ENCODE measurements around the gene DNAJC18. TPM values are rescaled to one million over a fixed set of nuclear protein-coding genes. Genes with fewer than 3 reads are reported as not detected.

DNAJC18 gene
- total RNA-seq, 2 donors from 2014 or later, result 7.3 to 11.5 TPM

DNA sequence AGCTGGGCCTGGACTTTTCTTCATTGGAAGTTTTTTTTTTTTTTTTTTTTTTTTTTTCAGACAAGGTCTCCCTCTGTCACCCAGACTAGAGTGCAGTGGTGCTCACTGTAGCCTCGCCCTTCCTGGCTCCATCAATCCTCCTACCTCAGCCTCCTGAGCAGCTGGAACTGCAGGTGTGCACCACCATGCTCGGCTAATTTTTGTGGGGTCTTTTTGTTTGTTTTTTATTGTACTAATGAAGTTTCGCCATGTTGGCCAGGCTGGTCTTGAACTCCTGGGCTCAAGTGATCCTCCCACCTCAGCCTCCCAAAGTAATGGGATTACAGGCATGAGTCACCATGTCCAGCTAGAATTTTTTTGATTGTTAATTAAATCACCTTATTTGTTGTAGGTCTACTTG, 3.6 kb downstream of the DNAJC18 start:
- no peak overlapping the region for H3K4me3 ChIP-seq
- 96% methylated on average over 3 of the region's 3 CpGs for WGBS
- intact Hi-C loops (cut with DNase I), result no loop called here
- DNase-seq (ENCODE audit: low spot score), result no peak
- no peaks in the 10 kb centered on the region for H3K36me3 ChIP-seq
- H3K9me3 ChIP-seq, result no peaks in the 10 kb centered on the region
- no peak overlapping the region for H3K27ac ChIP-seq
- H3K27me3 ChIP-seq (replicated peaks; ENCODE audit: insufficient read depth), result no peaks in the 10 kb centered on the region
- peaks cover 4% of the 10 kb centered on the region for H3K4me1 ChIP-seq (replicated peaks)
- TF ChIP-seq, protein P1, sequence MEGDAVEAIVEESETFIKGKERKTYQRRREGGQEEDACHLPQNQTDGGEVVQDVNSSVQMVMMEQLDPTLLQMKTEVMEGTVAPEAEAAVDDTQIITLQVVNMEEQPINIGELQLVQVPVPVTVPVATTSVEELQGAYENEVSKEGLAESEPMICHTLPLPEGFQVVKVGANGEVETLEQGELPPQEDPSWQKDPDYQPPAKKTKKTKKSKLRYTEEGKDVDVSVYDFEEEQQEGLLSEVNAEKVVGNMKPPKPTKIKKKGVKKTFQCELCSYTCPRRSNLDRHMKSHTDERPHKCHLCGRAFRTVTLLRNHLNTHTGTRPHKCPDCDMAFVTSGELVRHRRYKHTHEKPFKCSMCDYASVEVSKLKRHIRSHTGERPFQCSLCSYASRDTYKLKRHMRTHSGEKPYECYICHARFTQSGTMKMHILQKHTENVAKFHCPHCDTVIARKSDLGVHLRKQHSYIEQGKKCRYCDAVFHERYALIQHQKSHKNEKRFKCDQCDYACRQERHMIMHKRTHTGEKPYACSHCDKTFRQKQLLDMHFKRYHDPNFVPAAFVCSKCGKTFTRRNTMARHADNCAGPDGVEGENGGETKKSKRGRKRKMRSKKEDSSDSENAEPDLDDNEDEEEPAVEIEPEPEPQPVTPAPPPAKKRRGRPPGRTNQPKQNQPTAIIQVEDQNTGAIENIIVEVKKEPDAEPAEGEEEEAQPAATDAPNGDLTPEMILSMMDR (IDR thresholded peaks at IDR 0.05), result no peak
- TF ChIP-seq POLR2AphosphoS5 (IDR thresholded peaks at IDR 0.05) (no peak), POLR2A (IDR thresholded peaks at IDR 0.05) (no peak)

DNA sequence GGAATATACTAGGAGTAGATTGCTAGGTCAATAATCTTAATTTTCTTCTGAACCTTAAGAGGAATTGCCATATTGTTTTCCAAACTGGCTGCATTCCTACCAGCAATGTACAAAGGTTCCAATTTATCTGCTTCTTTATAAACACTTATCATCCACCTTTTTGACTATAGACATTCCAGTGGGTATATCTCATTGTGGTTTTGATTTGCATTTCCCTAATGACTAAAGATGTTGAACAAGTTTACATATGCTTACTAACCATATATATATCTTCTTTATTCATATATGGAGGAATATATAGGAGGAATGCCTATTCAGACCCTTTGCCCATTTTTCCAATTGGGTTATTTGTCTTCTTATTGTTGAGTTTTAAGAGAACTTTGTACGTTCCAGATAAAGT, 7.6 kb downstream of the DNAJC18 start:
- 69% methylated on average over 1 of the region's 1 CpG for whole genome bisulfite sequencing
- Histone ChIP-seq H3K36me3 (no peaks in the 10 kb centered on the region), H3K9me3 (no peaks in the 10 kb centered on the region), H3K4me1 (replicated peaks) (no peaks in the 10 kb centered on the region), H3K4me3 (no peak overlapping the region), H3K27ac (no peak overlapping the region), H3K27me3 (replicated peaks; ENCODE audit: insufficient read depth) (no peaks in the 10 kb centered on the region)
- no peak for DNase-seq (ENCODE audit: low spot score)
- TF ChIP-seq POLR2AphosphoS5 (IDR thresholded peaks at IDR 0.05), result no peak
- no peak for TF ChIP-seq POLR2A (IDR thresholded peaks at IDR 0.05)
- TF ChIP-seq, protein P1 (IDR thresholded peaks at IDR 0.05), result no peak
- intact Hi-C loops (cut with DNase I), result no loop called here

DNA sequence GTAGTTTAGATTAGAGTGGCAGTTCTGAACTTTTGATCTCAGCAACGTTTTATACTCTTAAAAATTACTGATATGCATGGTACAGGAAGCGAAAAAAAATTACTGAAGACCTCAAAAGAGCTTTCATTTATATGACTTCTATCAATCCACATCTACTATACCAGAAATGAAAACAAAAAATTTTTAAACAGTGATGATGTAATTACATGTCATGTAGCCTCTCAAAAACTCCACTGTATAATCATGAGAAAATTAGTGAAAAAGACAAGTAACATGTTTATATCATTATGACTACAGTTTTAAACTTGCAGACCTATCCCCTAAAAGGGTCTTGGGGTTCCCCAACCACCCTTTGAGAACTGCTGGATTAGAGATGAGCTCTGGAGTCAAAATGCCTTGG, 9.3 kb downstream of the DNAJC18 start:
- no peaks in the 10 kb centered on the region for H3K36me3 ChIP-seq
- H3K27me3 ChIP-seq (replicated peaks; ENCODE audit: insufficient read depth), result no peaks in the 10 kb centered on the region
- no peak overlapping the region for H3K4me3 ChIP-seq
- intact Hi-C loops (cut with DNase I), result no loop called here
- H3K9me3 ChIP-seq, result no peaks in the 10 kb centered on the region
- H3K27ac ChIP-seq, result no peak overlapping the region
- DNase-seq (ENCODE audit: low spot score), result no peak
- 91% methylated on average over 2 of the region's 2 CpGs for WGBS
- TF ChIP-seq, protein P1 (IDR thresholded peaks at IDR 0.05), result no peak
- no peak for TF ChIP-seq POLR2AphosphoS5 (IDR thresholded peaks at IDR 0.05)
- TF ChIP-seq POLR2A (IDR thresholded peaks at IDR 0.05), result no peak
- H3K4me1 ChIP-seq (replicated peaks), result no peaks in the 10 kb centered on the region

DNA sequence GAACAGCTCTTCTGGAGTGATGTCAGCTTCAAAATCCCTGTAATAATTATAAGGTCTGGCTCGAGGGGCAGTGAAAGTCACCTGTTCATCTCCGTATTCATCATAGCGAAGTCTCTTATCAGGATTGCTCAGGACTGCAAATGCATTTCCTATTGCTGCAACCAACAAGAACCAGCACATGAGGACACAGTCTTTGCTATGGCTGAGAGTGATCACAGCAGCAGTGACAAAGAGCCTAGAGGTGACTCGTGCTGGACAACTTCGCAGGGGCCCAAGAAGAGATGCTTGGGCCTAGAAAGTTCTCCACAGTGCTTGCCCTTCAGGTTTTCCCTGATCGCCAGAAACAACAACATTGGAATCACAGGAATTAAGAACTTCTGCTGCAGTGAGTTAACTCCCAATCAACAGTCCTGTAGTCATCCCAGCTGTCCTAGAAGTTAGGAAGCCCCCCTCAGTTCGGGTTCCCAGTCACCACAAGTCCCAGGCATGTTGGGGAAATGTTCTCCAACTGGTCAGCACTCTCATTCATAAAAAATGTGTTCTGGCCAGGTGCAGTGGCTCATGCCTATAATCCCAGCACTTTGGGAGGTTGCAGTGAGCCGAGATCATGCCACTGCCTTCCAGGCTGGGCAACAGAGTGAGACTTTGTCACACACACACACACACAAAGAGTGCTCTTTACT, 13.0 kb downstream of the DNAJC18 start:
- no peaks in the 10 kb centered on the region for H3K36me3 ChIP-seq
- H3K4me1 ChIP-seq (replicated peaks), result no peaks in the 10 kb centered on the region
- TF ChIP-seq, protein P1 (IDR thresholded peaks at IDR 0.05), result no peak
- no peak for TF ChIP-seq POLR2AphosphoS5 (IDR thresholded peaks at IDR 0.05)
- no peak for TF ChIP-seq POLR2A (IDR thresholded peaks at IDR 0.05)
- WGBS, result 79% methylated on average over 8 of the region's 8 CpGs
- H3K9me3 ChIP-seq, result no peaks in the 10 kb centered on the region
- no peaks in the 10 kb centered on the region for H3K27me3 ChIP-seq (replicated peaks; ENCODE audit: insufficient read depth)
- no peak for DNase-seq (ENCODE audit: low spot score)
- H3K27ac ChIP-seq, result no peak overlapping the region
- H3K4me3 ChIP-seq, result no peak overlapping the region
- intact Hi-C loops (cut with DNase I), result no loop called here

DNA sequence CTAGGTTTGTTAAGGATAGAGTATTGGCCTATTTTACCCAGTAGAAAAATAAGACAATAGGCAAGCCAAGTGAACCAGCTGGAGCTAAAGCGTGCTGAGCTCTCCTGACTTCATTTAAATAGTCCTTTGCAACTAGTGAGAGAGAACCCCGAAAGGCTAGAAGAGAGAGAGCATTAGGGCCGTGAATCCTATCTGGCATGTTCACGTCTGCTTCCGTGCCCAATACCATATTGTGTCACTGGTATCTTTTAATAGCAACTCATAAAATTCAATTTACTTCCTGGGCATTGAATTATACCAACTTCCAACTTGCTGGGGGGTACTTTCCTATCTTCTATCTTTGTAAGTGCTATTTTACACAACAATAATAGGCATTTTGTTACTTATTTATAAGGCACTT, 13.8 kb downstream of the DNAJC18 start:
- Histone ChIP-seq H3K36me3 (no peaks in the 10 kb centered on the region), H3K27ac (no peak overlapping the region), H3K4me3 (no peak overlapping the region), H3K27me3 (replicated peaks; ENCODE audit: insufficient read depth) (no peaks in the 10 kb centered on the region), H3K9me3 (no peaks in the 10 kb centered on the region), H3K4me1 (replicated peaks) (no peaks in the 10 kb centered on the region)
- no peak for DNase-seq (ENCODE audit: low spot score)
- WGBS, result 38% methylated on average over 5 of the region's 5 CpGs
- intact Hi-C loops (cut with DNase I), result no loop called here
- TF ChIP-seq POLR2AphosphoS5 (IDR thresholded peaks at IDR 0.05), result no peak
